Nephron progenitor cell (in vitro differentiated cells): Measurements from ENCODE around the gene MAGI2.
A peak's percentile ranks its signal among the peaks of the same experiment; 100 is the strongest.

Source experiments
- DNase-seq: peaks from one replicate; pipeline ENCODE4 v3.0.0; 2021
- H3K27ac Mint-ChIP-seq: 2 replicates; pipeline ENCODE4 v1.8.0; 2021; ENCODE audit warnings: mild to moderate bottlenecking, moderate library complexity, mixed read lengths
- H3K27me3 Mint-ChIP-seq: 2 replicates; pipeline ENCODE4 v1.8.0; 2021; ENCODE audit warnings: mild to moderate bottlenecking, low read depth, mixed read lengths; ENCODE audit not compliant: poor library complexity
- H3K36me3 Mint-ChIP-seq: 2 replicates; pipeline ENCODE4 v1.8.0; 2021; ENCODE audit warnings: low read depth, mixed read lengths
- H3K4me1 Mint-ChIP-seq: 2 replicates; pipeline ENCODE4 v1.8.0; 2021; ENCODE audit warnings: mixed read lengths
- H3K4me3 Mint-ChIP-seq: 2 replicates; pipeline ENCODE4 v1.8.0; 2021; ENCODE audit warnings: mild to moderate bottlenecking, moderate library complexity, mixed read lengths
- H3K9me3 Mint-ChIP-seq: 2 replicates; pipeline ENCODE4 v1.8.0; 2021; ENCODE audit warnings: mild to moderate bottlenecking, moderate library complexity, mixed read lengths
- CTCF ChIP-seq: fragments of 200-600 bp; sonication (generic); IDR thresholded peaks from 2 replicates; pipeline ENCODE4 v1.5.0; 2021; ENCODE audit warnings: antibody characterized with exemption

Gene MAGI2

GRCh38 chr7:79465551-79465950, 12.1 kb upstream of the MAGI2 start:
- Mint-ChIP-seq H3K36me3 (no peaks in the 10 kb centered on the region), H3K9me3 (no peaks in the 10 kb centered on the region), H3K27me3 (no peaks in the 10 kb centered on the region), H3K4me1 (no peaks in the 10 kb centered on the region), H3K27ac (peak overlapping the region; percentile 13), H3K4me3 (no peak overlapping the region)
- no peak for DNase-seq
- no peak for TF ChIP-seq CTCF

- Mint-ChIP-seq H3K27ac (no peak overlapping the region), H3K4me1 (no peaks in the 10 kb centered on the region), H3K4me3 (no peak overlapping the region), H3K36me3 (peaks cover 4% of the 10 kb centered on the region), H3K9me3 (no peaks in the 10 kb centered on the region), H3K27me3 (no peaks in the 10 kb centered on the region)
- no peak for TF ChIP-seq CTCF
- no peak for DNase-seq
Measured at GRCh38 chr7:79464051-79464450, 10.6 kb upstream of the MAGI2 start.

GRCh38 chr7:79462390-79462789, 8.9 kb upstream of the MAGI2 start:
- H3K4me3 Mint-ChIP-seq, result no peak overlapping the region
- H3K27ac Mint-ChIP-seq, result no peak overlapping the region
- H3K4me1 Mint-ChIP-seq, result no peaks in the 10 kb centered on the region
- no peaks in the 10 kb centered on the region for H3K9me3 Mint-ChIP-seq
- no peak for DNase-seq
- no peaks in the 10 kb centered on the region for H3K27me3 Mint-ChIP-seq
- H3K36me3 Mint-ChIP-seq, result peaks cover 13% of the 10 kb centered on the region
- no peak for TF ChIP-seq CTCF

GRCh38 chr7:79461660-79462059, 8.2 kb upstream of the MAGI2 start:
- Mint-ChIP-seq H3K4me1 (no peaks in the 10 kb centered on the region), H3K9me3 (no peaks in the 10 kb centered on the region)
- no peak for DNase-seq

GRCh38 chr7:79459381-79459780, 5.9 kb upstream of the MAGI2 start:
- DNase-seq, result no peak

More at GRCh38 chr7:79461660-79462059, 8.2 kb upstream of the MAGI2 start:
- Mint-ChIP-seq H3K36me3 (peaks cover 15% of the 10 kb centered on the region), H3K27ac (no peak overlapping the region), H3K27me3 (no peaks in the 10 kb centered on the region), H3K4me3 (no peak overlapping the region)
- TF ChIP-seq CTCF, result no peak

More at GRCh38 chr7:79459381-79459780, 5.9 kb upstream of the MAGI2 start:
- H3K27me3 Mint-ChIP-seq, result peaks cover 7% of the 10 kb centered on the region
- H3K9me3 Mint-ChIP-seq, result no peaks in the 10 kb centered on the region
- peaks cover 15% of the 10 kb centered on the region for H3K36me3 Mint-ChIP-seq
- no peak overlapping the region for H3K4me3 Mint-ChIP-seq
- peaks cover 17% of the 10 kb centered on the region for H3K4me1 Mint-ChIP-seq
- no peak for TF ChIP-seq CTCF
- H3K27ac Mint-ChIP-seq, result no peak overlapping the region
